RWPE1 (cell line): ENCODE results near the gene SPATA6L.
"Not testable (repeated sequence)": the region's sequence is repeated elsewhere in the genome, so short reads cannot be mapped to it uniquely, and the experiment has no call there.

Experiments used
- CTCF ChIA-PET: fragments of 350-600 bp; sonication (Branson Sonifier 250); formaldehyde crosslinking; extraction: SDS; loops from one replicate; lab custom pipeline; 2021; lab: Yijun Ruan, JAX
- POLR2A ChIA-PET: fragments of 400-600 bp; formaldehyde crosslinking; extraction: SDS; loops from one replicate; lab custom pipeline; 2020; ENCODE audit warnings: antibody characterized with exemption; ENCODE audit not compliant: low non-redundant PET; lab: Yijun Ruan, JAX
- DNase-seq: peaks from one replicate; pipeline ENCODE4 v3.0.0; 2012; ENCODE audit warnings: low spot score
- H3K27ac ChIP-seq: fragments of 450-650 bp; 2 replicates; pipeline ENCODE4 v1.5.1; 2017
- TF ChIP-seq, protein P1 (sequence below): fragments of 450-650 bp; conservative IDR thresholded peaks from 2 replicates; pipeline ENCODE4 v1.5.1; 2017; ENCODE audit warnings: low read depth, mild to moderate bottlenecking

SPATA6L gene

DNA sequence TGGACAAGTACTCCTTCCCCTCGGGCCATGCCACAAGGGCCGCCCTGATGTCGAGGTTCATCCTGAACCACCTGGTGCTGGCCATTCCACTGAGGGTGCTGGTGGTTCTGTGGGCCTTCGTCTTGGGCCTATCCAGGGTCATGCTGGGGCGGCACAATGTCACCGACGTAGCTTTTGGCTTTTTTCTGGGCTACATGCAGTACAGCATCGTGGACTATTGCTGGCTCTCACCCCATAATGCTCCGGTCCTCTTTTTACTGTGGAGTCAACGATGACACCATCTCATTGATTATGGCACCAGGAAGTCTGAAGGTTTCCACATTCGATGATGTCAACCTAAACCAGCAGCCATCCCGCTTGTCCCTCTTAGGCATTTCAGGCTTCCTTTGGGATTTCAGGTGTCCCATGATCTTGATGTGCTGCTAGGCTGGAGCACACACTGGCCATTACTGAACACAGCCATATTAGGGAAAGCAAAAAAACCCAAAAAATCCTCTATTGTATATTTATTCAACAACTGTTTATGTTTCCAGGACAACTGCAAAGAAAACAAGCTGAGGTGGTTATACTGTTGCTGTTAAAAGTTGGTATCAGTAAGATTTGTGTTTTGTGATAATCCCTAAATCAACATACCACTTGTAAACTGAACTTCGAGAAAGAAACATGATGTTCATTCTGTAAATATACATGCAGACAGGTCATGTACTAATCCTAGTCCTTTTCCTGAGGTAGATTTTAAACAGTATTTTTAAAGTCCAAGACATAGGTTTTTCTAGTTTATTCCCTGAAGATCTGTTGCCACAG, 3.1 kb downstream of the SPATA6L start:
- TF ChIP-seq, protein P1, sequence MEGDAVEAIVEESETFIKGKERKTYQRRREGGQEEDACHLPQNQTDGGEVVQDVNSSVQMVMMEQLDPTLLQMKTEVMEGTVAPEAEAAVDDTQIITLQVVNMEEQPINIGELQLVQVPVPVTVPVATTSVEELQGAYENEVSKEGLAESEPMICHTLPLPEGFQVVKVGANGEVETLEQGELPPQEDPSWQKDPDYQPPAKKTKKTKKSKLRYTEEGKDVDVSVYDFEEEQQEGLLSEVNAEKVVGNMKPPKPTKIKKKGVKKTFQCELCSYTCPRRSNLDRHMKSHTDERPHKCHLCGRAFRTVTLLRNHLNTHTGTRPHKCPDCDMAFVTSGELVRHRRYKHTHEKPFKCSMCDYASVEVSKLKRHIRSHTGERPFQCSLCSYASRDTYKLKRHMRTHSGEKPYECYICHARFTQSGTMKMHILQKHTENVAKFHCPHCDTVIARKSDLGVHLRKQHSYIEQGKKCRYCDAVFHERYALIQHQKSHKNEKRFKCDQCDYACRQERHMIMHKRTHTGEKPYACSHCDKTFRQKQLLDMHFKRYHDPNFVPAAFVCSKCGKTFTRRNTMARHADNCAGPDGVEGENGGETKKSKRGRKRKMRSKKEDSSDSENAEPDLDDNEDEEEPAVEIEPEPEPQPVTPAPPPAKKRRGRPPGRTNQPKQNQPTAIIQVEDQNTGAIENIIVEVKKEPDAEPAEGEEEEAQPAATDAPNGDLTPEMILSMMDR: no peak
- no peak for DNase-seq
- CTCF ChIA-PET: interaction anchor here (0.6 kb wide), 1 partner anchor 262 kb away, joined by 3 read pairs; no protein-coding TSS in a partner anchor
- POLR2A ChIA-PET: no interaction called here
- H3K27ac ChIP-seq: peak overlapping the region; percentile 63

DNA sequence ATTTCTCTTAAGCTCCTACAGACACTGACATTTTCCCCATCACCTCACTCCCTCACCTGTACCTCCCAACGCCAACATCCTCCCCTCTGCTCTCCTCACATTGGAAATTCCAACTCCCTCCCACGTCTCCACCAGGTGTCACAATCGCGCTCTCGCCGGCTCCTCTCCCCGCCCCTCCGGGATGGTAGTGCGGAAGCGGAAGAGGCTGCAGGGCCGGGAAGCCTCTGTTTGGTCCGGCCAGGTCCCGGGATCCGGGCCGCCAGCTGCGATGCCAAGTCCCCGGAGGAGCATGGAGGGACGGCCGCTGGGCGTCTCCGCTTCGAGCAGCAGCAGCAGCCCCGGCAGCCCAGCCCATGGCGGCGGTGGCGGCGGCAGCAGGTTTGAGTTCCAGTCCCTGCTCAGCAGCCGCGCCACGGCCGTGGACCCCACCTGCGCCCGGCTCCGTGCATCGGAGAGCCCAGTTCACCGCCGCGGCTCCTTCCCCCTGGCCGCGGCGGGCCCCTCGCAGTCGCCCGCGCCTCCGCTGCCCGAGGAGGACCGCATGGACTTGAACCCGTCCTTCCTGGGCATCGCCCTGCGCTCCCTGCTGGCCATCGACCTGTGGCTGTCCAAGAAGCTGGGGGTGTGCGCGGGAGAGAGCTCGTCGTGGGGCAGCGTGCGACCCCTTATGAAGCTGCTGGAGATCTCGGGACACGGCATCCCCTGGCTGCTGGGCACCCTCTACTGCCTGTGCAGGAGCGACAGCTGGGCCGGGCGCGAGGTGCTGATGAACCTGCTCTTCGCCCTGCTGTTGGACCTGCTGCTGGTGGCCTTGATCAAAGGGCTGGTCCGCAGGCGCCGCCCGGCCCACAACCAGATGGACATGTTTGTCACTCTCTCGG, 3.9 kb downstream of the SPATA6L start, which contains the start of gene PLPP6:
Gene PLPP6 (plus strand): TSS at position 187 of the 881 bp plus-strand sequence. CDS start 82 bp downstream, at position 269.
- POLR2A ChIA-PET: no interaction called here
- TF ChIP-seq, protein P1: peak; percentile 67
- peak; percentile 81 for DNase-seq
- H3K27ac ChIP-seq: peak within 1 kb of the TSS; percentile 63
- CTCF ChIA-PET: interaction anchor here (0.6 kb wide), 1 partner anchor 263 kb away, joined by 3 read pairs; no protein-coding TSS in a partner anchor

- DNase-seq: no peak
- H3K27ac ChIP-seq: no peak overlapping the region
- TF ChIP-seq, protein P1: no peak
- ChIA-PET POLR2A (no interaction called here), CTCF (no interaction called here)
Observed at GRCh38 chr9:4661611-4662010, 4.7 kb downstream of the SPATA6L start.

DNA sequence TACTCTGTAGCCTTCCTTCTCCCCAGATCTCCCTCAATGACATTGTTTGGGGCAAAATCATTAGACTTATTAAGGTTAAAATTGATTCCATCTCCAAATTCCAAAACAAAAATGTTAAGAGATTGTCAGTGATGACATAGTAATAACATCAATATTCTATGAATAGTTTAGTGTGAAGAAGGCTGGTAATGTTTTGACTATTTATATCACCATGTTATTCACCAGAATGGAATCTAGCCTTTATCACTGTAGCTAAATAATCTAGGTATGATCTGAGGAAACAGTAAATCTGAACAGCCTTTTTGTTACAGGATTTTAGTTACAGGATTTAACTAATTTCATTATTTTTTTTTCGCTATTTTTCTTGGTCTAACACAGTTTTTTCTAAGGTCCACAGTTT, 5.1 kb downstream of the SPATA6L start:
- H3K27ac ChIP-seq: no peak overlapping the region
- TF ChIP-seq, protein P1: no peak
- ChIA-PET POLR2A (no interaction called here), CTCF (no interaction called here)
- no peak for DNase-seq

DNA sequence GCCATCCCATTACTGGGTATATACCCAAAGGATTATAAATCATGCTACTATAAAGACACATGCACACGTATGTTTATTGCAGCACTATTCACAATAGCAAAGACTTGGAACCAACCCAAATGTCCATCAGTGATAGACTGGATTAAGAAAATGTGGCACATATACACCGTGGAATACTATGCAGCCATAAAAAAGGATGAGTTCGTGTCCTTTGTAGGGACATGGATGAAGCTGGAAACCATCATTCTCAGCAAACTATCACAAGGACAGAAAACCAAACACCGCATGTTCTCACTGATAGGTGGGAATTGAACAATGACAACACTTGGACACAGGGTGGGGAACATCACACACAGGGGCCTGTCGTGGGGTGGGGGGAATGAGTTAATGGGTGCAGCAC, 5.6 kb downstream of the SPATA6L start:
- CTCF ChIA-PET, DNase-seq, H3K27ac ChIP-seq, POLR2A ChIA-PET: not testable (repeated sequence)

GRCh38 chr9:4657426-4658159, 8.7 kb downstream of the SPATA6L start:
- DNase-seq: no peak
- ChIA-PET POLR2A (no interaction called here), CTCF (no interaction called here)
- TF ChIP-seq, protein P1: no peak
- no peak overlapping the region for H3K27ac ChIP-seq
